Cardiac muscle cell (in vitro differentiated cells and primary cell): ENCODE measurements around the gene C9orf78. TPM values are rescaled to one million over a fixed set of nuclear protein-coding genes. Genes with fewer than 3 reads are reported as not detected.
A peak's percentile ranks its signal among the peaks of the same experiment; 100 is the strongest.

Experiments
- DNase-seq, 2 donors: peaks; one replicate each; pipeline versions ENCODE4 v3.0.0 to v3.0.0-alpha.2; 2010 to 2017; ENCODE audit warnings: low read depth in 1 of 2, low spot score in 1 of 2
- H3K27ac ChIP-seq: fragments of 200-600 bp; sonication (generic); 2 replicates; pipeline ENCODE4 v1.5.1; 2016
- H3K27me3 ChIP-seq: fragments of 200-600 bp; sonication (generic); 2 replicates; pipeline ENCODE4 v1.6.0; 2016; ENCODE audit warnings: control low read depth
- H3K36me3 ChIP-seq: fragments of 200-600 bp; sonication (generic); 2 replicates; pipeline ENCODE4 v1.5.1; 2016; ENCODE audit warnings: control low read depth
- H3K4me1 ChIP-seq: fragments of 200-600 bp; sonication (generic); 2 replicates; pipeline ENCODE4 v1.8.1; 2017; ENCODE audit warnings: low read depth, mild to moderate bottlenecking, mixed run types
- H3K4me3 ChIP-seq: fragments of 200-600 bp; sonication (generic); 2 replicates; pipeline ENCODE4 v1.5.1; 2016; ENCODE audit warnings: mild to moderate bottlenecking
- H3K9me3 ChIP-seq: fragments of 200-600 bp; sonication (generic); 2 replicates; pipeline ENCODE4 v1.5.1; 2017; ENCODE audit warnings: low read depth, mild to moderate bottlenecking, control low read depth
- CTCF ChIP-seq: IDR thresholded peaks from 2 replicates; pipeline ENCODE4 v1.5.1; 2012; ENCODE audit warnings: low read depth, mild to moderate bottlenecking, low read length
- polyA plus RNA-seq: library from polyadenylated mRNA; unstranded; fragments of >200 nt; fragmentation: Nextera tagmentation; extraction: Ambion mirVana; gene quantifications from 2 replicates; pipeline ENCODE4 v1.2.1, GENCODE V29; 2016
- total RNA-seq: library from RNA; depleted of rRNA; stranded (reverse); fragments of >200 nt; gene quantifications from 2 replicates; pipeline ENCODE4 v1.2.3, GENCODE V29; 2016

The C9orf78 gene
- total and polyA plus RNA-seq, 2 experiments from 2014 or later: 56.5 to 66.5 TPM

- H3K4me1 ChIP-seq: no peaks in the 10 kb centered on the region
- H3K4me3 ChIP-seq: no peak overlapping the region
- no peak overlapping the region for H3K27ac ChIP-seq
- peaks cover 18% of the 10 kb centered on the region for H3K36me3 ChIP-seq
- no peak for DNase-seq
- no peaks in the 10 kb centered on the region for H3K9me3 ChIP-seq
- no peaks in the 10 kb centered on the region for H3K27me3 ChIP-seq
- no peak for TF ChIP-seq CTCF
Observed at GRCh38 chr9:129851821-129852220, 16.7 kb upstream of the C9orf78 start.

GRCh38 chr9:129850821-129851550, 15.9 kb upstream of the C9orf78 start:
- H3K27ac ChIP-seq: no peak overlapping the region
- H3K27me3 ChIP-seq: no peaks in the 10 kb centered on the region
- TF ChIP-seq CTCF: no peak
- H3K36me3 ChIP-seq: peaks cover 18% of the 10 kb centered on the region
- H3K4me1 ChIP-seq: no peaks in the 10 kb centered on the region
- no peak overlapping the region for H3K4me3 ChIP-seq
- no peaks in the 10 kb centered on the region for H3K9me3 ChIP-seq
- DNase-seq: no peak

- no peaks in the 10 kb centered on the region for H3K4me1 ChIP-seq
- H3K27me3 ChIP-seq: no peaks in the 10 kb centered on the region
- H3K36me3 ChIP-seq: peaks cover 12% of the 10 kb centered on the region
- no peak for TF ChIP-seq CTCF
- no peak overlapping the region for H3K4me3 ChIP-seq
- peak in 1 of 2 donors; percentile 37 for DNase-seq
- H3K9me3 ChIP-seq: no peaks in the 10 kb centered on the region
- no peak overlapping the region for H3K27ac ChIP-seq
Observed at GRCh38 chr9:129849901-129850300, 14.8 kb upstream of the C9orf78 start.

GRCh38 chr9:129848712-129849441, 13.8 kb upstream of the C9orf78 start:
- H3K9me3 ChIP-seq: no peaks in the 10 kb centered on the region
- no peak for DNase-seq
- peaks cover 12% of the 10 kb centered on the region for H3K36me3 ChIP-seq
- H3K27ac ChIP-seq: no peak overlapping the region
- no peak for TF ChIP-seq CTCF
- H3K4me1 ChIP-seq: no peaks in the 10 kb centered on the region
- H3K27me3 ChIP-seq: no peaks in the 10 kb centered on the region
- no peak overlapping the region for H3K4me3 ChIP-seq

GRCh38 chr9:129845373-129845772, 10.3 kb upstream of the C9orf78 start:
- no peak for TF ChIP-seq CTCF
- H3K4me1 ChIP-seq: no peaks in the 10 kb centered on the region
- no peaks in the 10 kb centered on the region for H3K9me3 ChIP-seq
- no peaks in the 10 kb centered on the region for H3K36me3 ChIP-seq
- H3K4me3 ChIP-seq: no peak overlapping the region
- DNase-seq: no peak
- no peak overlapping the region for H3K27ac ChIP-seq
- no peaks in the 10 kb centered on the region for H3K27me3 ChIP-seq
